Erythroblast (primary cell): ENCODE data around the gene MUC5AC.

ENCODE experiments used
- GATA1 ChIP-seq: IDR thresholded peaks from 2 replicates; pipeline ENCODE4 v1.6.1; 2011; ENCODE audit warnings: low read depth, mild to moderate bottlenecking, control low read depth, low read length, moderate library complexity
- POLR2A ChIP-seq: IDR thresholded peaks from 2 replicates; pipeline ENCODE4 v1.6.1; 2011; ENCODE audit warnings: mild to moderate bottlenecking, low read length

DNA sequence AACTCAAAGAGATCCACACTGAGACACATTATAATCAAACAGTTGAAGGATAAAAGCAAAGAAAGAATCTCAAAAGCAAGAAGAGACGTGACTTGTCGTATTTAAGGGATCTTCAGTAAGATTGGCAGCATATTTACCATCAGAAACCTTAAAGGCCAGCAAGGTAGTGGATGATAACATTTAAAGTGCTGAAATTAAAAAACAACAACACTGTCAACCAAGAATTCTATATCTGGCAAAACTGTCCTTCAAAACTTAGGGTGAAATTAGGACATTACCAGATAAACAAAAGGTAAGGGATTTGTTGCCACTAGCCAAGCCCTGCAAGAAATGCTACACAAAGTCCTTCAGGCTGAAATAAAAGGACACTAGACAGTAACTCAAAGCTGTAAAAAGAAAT is 54.1 kb downstream of the MUC5AC start:
- TF ChIP-seq POLR2A (no peak), GATA1 (no peak)
